Measurements from ENCODE around the gene CCS. TPM values are rescaled to one million over a fixed set of nuclear protein-coding genes. Genes with fewer than 3 reads are reported as not detected.

Gene CCS
- total RNA-seq, 1 donor from 2014 or later = 27.7 TPM

GRCh38 chr11:66548774-66549630 is 44.0 kb upstream of the CCS start:
- Histone ChIP-seq H3K27ac (ENCODE audit: low read depth, low read length) (peak overlapping the region; percentile 90), H3K27me3 (ENCODE audit: control insufficient read depth in 3 of 3, insufficient read depth in 3 of 3, low read length in 3 of 3) (no peaks in the 10 kb centered on the region), H3K9me3 (ENCODE audit: control insufficient read depth in 3 of 3, low read length in 3 of 3) (no peaks in the 10 kb centered on the region), H3K4me1 (ENCODE audit: control insufficient read depth in 3 of 3, insufficient read depth in 3 of 3, low read length in 3 of 3) (peaks cover 40 to 74% (median 41%) of the 10 kb centered on the region in 3 donors), H3K36me3 (ENCODE audit: control insufficient read depth in 3 of 3, insufficient read depth in 3 of 3, low read length in 3 of 3) (peaks cover 0 to 17% (median 7%) of the 10 kb centered on the region in 3 donors), H3K4me3 (ENCODE audit: low read length in 3 of 3) (peak overlapping the region; percentile 41 to 78 (median 61)), H3K9ac (ENCODE audit: low read depth in 1 of 3, low read length in 3 of 3) (peak overlapping the region in 2 of 3 donors; percentile 65 to 71)

- H3K27ac ChIP-seq (ENCODE audit: low read depth, low read length) = peak overlapping the region; percentile 30
- H3K36me3 ChIP-seq (ENCODE audit: control insufficient read depth in 3 of 3, insufficient read depth in 3 of 3, low read length in 3 of 3) = peaks cover 0 to 20% (median 7%) of the 10 kb centered on the region in 3 donors
- H3K27me3 ChIP-seq (ENCODE audit: control insufficient read depth in 3 of 3, insufficient read depth in 3 of 3, low read length in 3 of 3) = no peaks in the 10 kb centered on the region
- H3K9ac ChIP-seq (ENCODE audit: low read depth in 1 of 3, low read length in 3 of 3) = peak overlapping the region in 1 of 3 donors; percentile 43
- no peaks in the 10 kb centered on the region for H3K9me3 ChIP-seq (ENCODE audit: control insufficient read depth in 3 of 3, low read length in 3 of 3)
- H3K4me1 ChIP-seq (ENCODE audit: control insufficient read depth in 3 of 3, insufficient read depth in 3 of 3, low read length in 3 of 3) = peaks cover 34 to 68% (median 36%) of the 10 kb centered on the region in 3 donors
- peak overlapping the region in 2 of 3 donors; percentile 2 to 57 for H3K4me3 ChIP-seq (ENCODE audit: low read length in 3 of 3)
These were observed 43.3 kb upstream of the CCS start for GRCh38 chr11:66549696-66550095.

- H3K27me3 ChIP-seq (ENCODE audit: control insufficient read depth in 3 of 3, insufficient read depth in 3 of 3, low read length in 3 of 3) = peaks cover 0 to 5% (median 0%) of the 10 kb centered on the region in 3 donors
- H3K27ac ChIP-seq (ENCODE audit: low read depth, low read length) = peak overlapping the region; percentile 30
- H3K9me3 ChIP-seq (ENCODE audit: control insufficient read depth in 3 of 3, low read length in 3 of 3) = no peaks in the 10 kb centered on the region
- peaks cover 27 to 60% (median 31%) of the 10 kb centered on the region in 3 donors for H3K4me1 ChIP-seq (ENCODE audit: control insufficient read depth in 3 of 3, insufficient read depth in 3 of 3, low read length in 3 of 3)
- no peak overlapping the region for H3K9ac ChIP-seq (ENCODE audit: low read depth in 1 of 3, low read length in 3 of 3)
- H3K36me3 ChIP-seq (ENCODE audit: control insufficient read depth in 3 of 3, insufficient read depth in 3 of 3, low read length in 3 of 3) = peaks cover 0 to 23% (median 8%) of the 10 kb centered on the region in 3 donors
- no peak overlapping the region for H3K4me3 ChIP-seq (ENCODE audit: low read length in 3 of 3)
These were observed 42.1 kb upstream of the CCS start for GRCh38 chr11:66550887-66551286.

- H3K9me3 ChIP-seq (ENCODE audit: control insufficient read depth in 3 of 3, low read length in 3 of 3) = no peaks in the 10 kb centered on the region
- no peak overlapping the region for H3K4me3 ChIP-seq (ENCODE audit: low read length in 3 of 3)
- H3K9ac ChIP-seq (ENCODE audit: low read depth in 1 of 3, low read length in 3 of 3) = no peak overlapping the region
- peaks cover 3 to 54% (median 48%) of the 10 kb centered on the region in 3 donors for H3K4me1 ChIP-seq (ENCODE audit: control insufficient read depth in 3 of 3, insufficient read depth in 3 of 3, low read length in 3 of 3)
- H3K27me3 ChIP-seq (ENCODE audit: control insufficient read depth in 3 of 3, insufficient read depth in 3 of 3, low read length in 3 of 3) = peaks cover 8 to 12% (median 9%) of the 10 kb centered on the region in 3 donors
- peaks cover 0 to 39% (median 15%) of the 10 kb centered on the region in 3 donors for H3K36me3 ChIP-seq (ENCODE audit: control insufficient read depth in 3 of 3, insufficient read depth in 3 of 3, low read length in 3 of 3)
- no peak overlapping the region for H3K27ac ChIP-seq (ENCODE audit: low read depth, low read length)
These were observed 38.4 kb upstream of the CCS start for GRCh38 chr11:66554602-66555001.

DNA sequence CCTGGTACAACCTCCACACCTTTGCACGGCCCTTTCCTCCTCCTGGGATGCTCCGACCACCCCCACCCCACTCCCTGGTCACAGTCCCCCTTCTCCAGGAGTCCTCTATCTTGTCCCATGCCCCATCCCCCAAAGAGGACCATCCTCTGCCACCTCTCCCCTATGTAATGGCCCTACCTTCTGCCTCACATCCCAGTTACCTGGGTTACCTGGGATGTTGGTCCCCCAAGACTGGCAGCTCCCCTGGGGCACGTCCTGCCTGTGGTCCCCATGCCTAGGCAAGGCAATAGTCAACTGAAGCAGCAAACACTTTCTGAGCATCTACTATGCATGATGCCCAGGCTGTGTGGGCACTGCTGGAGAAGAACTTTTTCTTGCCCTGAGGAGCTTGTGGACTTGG is 37.6 kb upstream of the CCS start:
- H3K4me1 ChIP-seq (ENCODE audit: control insufficient read depth in 3 of 3, insufficient read depth in 3 of 3, low read length in 3 of 3) = peaks cover 3 to 50% (median 40%) of the 10 kb centered on the region in 3 donors
- peaks cover 8 to 12% (median 9%) of the 10 kb centered on the region in 3 donors for H3K27me3 ChIP-seq (ENCODE audit: control insufficient read depth in 3 of 3, insufficient read depth in 3 of 3, low read length in 3 of 3)
- no peaks in the 10 kb centered on the region for H3K9me3 ChIP-seq (ENCODE audit: control insufficient read depth in 3 of 3, low read length in 3 of 3)
- H3K27ac ChIP-seq (ENCODE audit: low read depth, low read length) = no peak overlapping the region
- no peak overlapping the region for H3K9ac ChIP-seq (ENCODE audit: low read depth in 1 of 3, low read length in 3 of 3)
- H3K4me3 ChIP-seq (ENCODE audit: low read length in 3 of 3) = no peak overlapping the region
- H3K36me3 ChIP-seq (ENCODE audit: control insufficient read depth in 3 of 3, insufficient read depth in 3 of 3, low read length in 3 of 3) = peaks cover 0 to 37% (median 19%) of the 10 kb centered on the region in 3 donors

DNA sequence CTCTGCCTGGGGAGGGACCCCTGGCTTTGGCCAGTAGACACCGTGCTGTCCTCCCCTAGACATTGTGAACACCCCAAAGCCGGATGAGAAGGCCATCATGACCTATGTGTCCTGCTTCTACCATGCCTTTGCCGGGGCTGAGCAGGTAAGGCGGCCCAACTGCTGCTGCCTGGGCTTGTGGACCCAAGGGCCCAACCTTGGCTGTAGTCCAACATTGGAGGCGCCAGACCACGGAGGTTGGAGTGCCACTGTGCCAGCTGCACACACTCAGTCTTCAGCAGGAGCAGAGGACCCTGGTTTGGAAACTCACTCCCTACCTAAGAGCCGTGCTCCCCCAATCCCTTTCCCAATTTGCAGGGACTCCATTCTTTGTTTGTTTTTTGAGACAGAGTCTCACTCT is 36.9 kb upstream of the CCS start:
- Histone ChIP-seq H3K9ac (ENCODE audit: low read depth in 1 of 3, low read length in 3 of 3) (no peak overlapping the region), H3K27ac (ENCODE audit: low read depth, low read length) (no peak overlapping the region), H3K9me3 (ENCODE audit: control insufficient read depth in 3 of 3, low read length in 3 of 3) (no peaks in the 10 kb centered on the region), H3K27me3 (ENCODE audit: control insufficient read depth in 3 of 3, insufficient read depth in 3 of 3, low read length in 3 of 3) (peaks cover 8 to 12% (median 9%) of the 10 kb centered on the region in 3 donors), H3K36me3 (ENCODE audit: control insufficient read depth in 3 of 3, insufficient read depth in 3 of 3, low read length in 3 of 3) (peaks cover 0 to 39% (median 22%) of the 10 kb centered on the region in 3 donors), H3K4me3 (ENCODE audit: low read length in 3 of 3) (no peak overlapping the region), H3K4me1 (ENCODE audit: control insufficient read depth in 3 of 3, insufficient read depth in 3 of 3, low read length in 3 of 3) (peaks cover 3 to 43% (median 33%) of the 10 kb centered on the region in 3 donors)

DNA sequence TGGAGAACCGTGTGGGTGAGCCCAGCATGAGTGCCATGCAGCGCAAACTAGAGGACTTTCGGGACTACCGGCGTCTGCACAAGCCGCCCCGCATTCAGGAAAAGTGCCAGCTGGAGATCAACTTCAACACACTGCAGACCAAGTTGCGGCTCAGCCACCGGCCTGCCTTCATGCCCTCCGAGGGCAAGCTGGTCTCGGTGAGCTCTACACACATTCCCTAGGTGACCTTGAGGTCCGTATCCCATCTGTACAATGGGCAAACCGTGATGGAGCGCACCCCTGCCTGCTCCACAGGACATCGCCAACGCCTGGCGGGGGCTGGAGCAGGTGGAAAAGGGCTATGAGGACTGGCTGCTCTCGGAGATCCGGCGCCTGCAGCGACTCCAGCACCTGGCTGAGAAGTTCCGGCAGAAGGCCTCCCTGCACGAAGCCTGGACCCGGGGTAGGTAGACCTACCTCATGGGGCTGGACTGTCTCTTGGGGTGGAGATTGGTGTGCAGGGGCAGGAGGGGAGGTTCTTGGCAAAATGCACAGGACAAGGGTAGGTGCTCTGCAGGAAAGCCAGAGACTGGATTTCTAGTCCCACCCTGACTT is 35.2 kb upstream of the CCS start:
- Histone ChIP-seq H3K9me3 (ENCODE audit: control insufficient read depth in 3 of 3, low read length in 3 of 3) (no peaks in the 10 kb centered on the region), H3K4me3 (ENCODE audit: low read length in 3 of 3) (no peak overlapping the region), H3K27me3 (ENCODE audit: control insufficient read depth in 3 of 3, insufficient read depth in 3 of 3, low read length in 3 of 3) (peaks cover 8 to 12% (median 9%) of the 10 kb centered on the region in 3 donors), H3K9ac (ENCODE audit: low read depth in 1 of 3, low read length in 3 of 3) (no peak overlapping the region), H3K27ac (ENCODE audit: low read depth, low read length) (no peak overlapping the region), H3K36me3 (ENCODE audit: control insufficient read depth in 3 of 3, insufficient read depth in 3 of 3, low read length in 3 of 3) (peaks cover 9 to 51% (median 28%) of the 10 kb centered on the region in 3 donors), H3K4me1 (ENCODE audit: control insufficient read depth in 3 of 3, insufficient read depth in 3 of 3, low read length in 3 of 3) (peaks cover 3 to 30% (median 29%) of the 10 kb centered on the region in 3 donors)

DNA sequence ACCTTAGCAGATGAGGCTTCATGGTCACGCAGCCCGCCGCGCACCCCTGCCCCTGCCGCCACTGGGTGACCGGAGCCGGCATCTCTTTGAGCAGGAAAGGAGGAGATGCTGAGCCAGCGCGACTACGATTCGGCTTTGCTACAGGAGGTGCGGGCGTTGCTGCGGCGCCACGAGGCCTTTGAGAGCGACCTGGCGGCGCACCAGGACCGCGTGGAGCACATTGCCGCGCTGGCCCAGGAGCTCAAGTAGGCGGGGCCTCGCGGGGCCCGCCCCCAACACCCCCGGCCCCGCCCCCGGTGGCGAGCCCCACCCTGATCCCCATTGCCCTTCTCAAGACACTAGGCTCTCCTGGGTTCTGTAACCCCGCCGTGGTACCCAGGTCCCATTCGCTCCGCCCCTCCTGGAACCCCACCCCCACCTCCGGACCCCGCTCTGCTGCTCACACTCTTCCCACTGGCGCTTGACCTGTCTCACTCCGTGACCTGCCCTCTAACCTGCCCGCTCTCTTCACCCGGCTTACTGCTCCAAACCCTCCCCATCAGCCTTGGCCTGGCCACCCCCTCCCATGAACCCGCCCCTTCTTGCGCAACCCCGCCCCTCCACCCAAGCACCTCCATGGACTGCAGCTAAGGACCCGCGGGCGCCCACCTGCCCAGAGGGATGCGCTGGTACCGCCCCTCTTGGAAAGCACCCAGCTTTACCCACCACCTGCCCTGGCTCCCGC is 33.7 kb upstream of the CCS start:
- Histone ChIP-seq H3K27me3 (ENCODE audit: control insufficient read depth in 3 of 3, insufficient read depth in 3 of 3, low read length in 3 of 3) (peaks cover 8 to 12% (median 9%) of the 10 kb centered on the region in 3 donors), H3K36me3 (ENCODE audit: control insufficient read depth in 3 of 3, insufficient read depth in 3 of 3, low read length in 3 of 3) (peaks cover 17 to 64% (median 38%) of the 10 kb centered on the region in 3 donors), H3K9me3 (ENCODE audit: control insufficient read depth in 3 of 3, low read length in 3 of 3) (no peaks in the 10 kb centered on the region), H3K27ac (ENCODE audit: low read depth, low read length) (no peak overlapping the region), H3K9ac (ENCODE audit: low read depth in 1 of 3, low read length in 3 of 3) (peak overlapping the region in 1 of 3 donors; percentile 16), H3K4me1 (ENCODE audit: control insufficient read depth in 3 of 3, insufficient read depth in 3 of 3, low read length in 3 of 3) (peaks cover 3 to 30% (median 29%) of the 10 kb centered on the region in 3 donors), H3K4me3 (ENCODE audit: low read length in 3 of 3) (no peak overlapping the region)

DNA sequence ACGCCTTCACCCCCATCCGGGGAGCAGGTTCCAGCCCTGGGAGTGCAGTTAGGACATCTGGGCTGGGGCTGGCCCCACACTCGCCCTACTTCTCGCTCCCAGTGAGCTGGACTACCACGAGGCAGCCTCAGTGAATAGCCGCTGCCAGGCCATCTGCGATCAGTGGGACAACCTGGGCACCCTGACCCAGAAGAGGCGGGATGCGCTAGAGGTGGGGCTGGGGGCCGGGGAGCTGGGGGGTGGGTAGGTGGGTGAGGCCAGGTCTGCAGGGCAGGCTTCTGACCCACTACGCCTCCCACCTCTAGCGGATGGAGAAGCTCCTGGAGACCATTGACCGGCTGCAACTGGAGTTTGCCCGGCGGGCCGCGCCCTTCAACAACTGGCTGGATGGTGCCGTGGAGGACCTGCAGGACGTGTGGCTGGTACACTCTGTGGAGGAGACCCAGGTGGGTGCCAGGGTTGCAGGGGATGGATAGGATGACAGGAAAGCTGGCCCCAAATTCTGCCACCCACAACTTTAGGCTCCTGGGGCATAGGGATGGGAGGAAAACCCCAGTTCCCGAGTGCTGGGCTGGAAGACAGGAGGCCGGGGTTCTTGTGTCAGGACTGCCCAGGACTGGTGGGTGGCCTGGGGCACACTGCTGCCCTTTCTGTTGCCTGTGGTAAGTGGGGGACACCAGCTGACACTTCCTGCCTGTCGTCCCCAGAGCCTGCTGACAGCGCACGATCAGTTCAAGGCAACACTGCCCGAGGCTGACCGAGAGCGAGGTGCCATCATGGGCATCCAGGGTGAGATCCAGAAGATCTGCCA is 32.9 kb upstream of the CCS start:
- peaks cover 23 to 65% (median 45%) of the 10 kb centered on the region in 3 donors for H3K36me3 ChIP-seq (ENCODE audit: control insufficient read depth in 3 of 3, insufficient read depth in 3 of 3, low read length in 3 of 3)
- H3K9me3 ChIP-seq (ENCODE audit: control insufficient read depth in 3 of 3, low read length in 3 of 3) = no peaks in the 10 kb centered on the region
- no peak overlapping the region for H3K4me3 ChIP-seq (ENCODE audit: low read length in 3 of 3)
- H3K9ac ChIP-seq (ENCODE audit: low read depth in 1 of 3, low read length in 3 of 3) = no peak overlapping the region
- no peak overlapping the region for H3K27ac ChIP-seq (ENCODE audit: low read depth, low read length)
- H3K27me3 ChIP-seq (ENCODE audit: control insufficient read depth in 3 of 3, insufficient read depth in 3 of 3, low read length in 3 of 3) = peaks cover 8 to 12% (median 9%) of the 10 kb centered on the region in 3 donors
- H3K4me1 ChIP-seq (ENCODE audit: control insufficient read depth in 3 of 3, insufficient read depth in 3 of 3, low read length in 3 of 3) = peaks cover 3 to 30% (median 29%) of the 10 kb centered on the region in 3 donors
